ENCODE data around the gene RALGDS.

RALGDS gene

GRCh38 chr9:133119103-133119845 is 1.8 kb downstream of the RALGDS start:
- DNase-seq (ENCODE audit: low read depth, low spot score) = no peak

GRCh38 chr9:133118568-133118967 is 2.5 kb downstream of the RALGDS start:
- DNase-seq (ENCODE audit: low read depth, low spot score) = no peak

GRCh38 chr9:133118179-133118520 is 2.9 kb downstream of the RALGDS start:
- no peak for DNase-seq (ENCODE audit: low read depth, low spot score)

GRCh38 chr9:133117271-133118178 is 3.5 kb downstream of the RALGDS start:
- DNase-seq (ENCODE audit: low read depth, low spot score) = no peak

- DNase-seq (ENCODE audit: low read depth, low spot score) = no peak
Measured at GRCh38 chr9:133116346-133117231, 4.5 kb downstream of the RALGDS start.

GRCh38 chr9:133115604-133116345 is 5.3 kb downstream of the RALGDS start:
- no peak for DNase-seq (ENCODE audit: low read depth, low spot score)

- no peak for DNase-seq (ENCODE audit: low read depth, low spot score)
Measured at GRCh38 chr9:133114886-133115603, 6.0 kb downstream of the RALGDS start.

- DNase-seq (ENCODE audit: low read depth, low spot score) = no peak
Measured at GRCh38 chr9:133113949-133114885, 6.8 kb downstream of the RALGDS start.

- no peak for DNase-seq (ENCODE audit: low read depth, low spot score)
Measured at GRCh38 chr9:133113163-133113948, 7.7 kb downstream of the RALGDS start.

- no peak for DNase-seq (ENCODE audit: low read depth, low spot score)
Measured at GRCh38 chr9:133112663-133113026, 8.4 kb downstream of the RALGDS start.

- no peak for DNase-seq (ENCODE audit: low read depth, low spot score)
Measured at GRCh38 chr9:133111808-133112662, 9.0 kb downstream of the RALGDS start.

- no peak for DNase-seq (ENCODE audit: low read depth, low spot score)
Measured at GRCh38 chr9:133109931-133110650, 10.9 kb downstream of the RALGDS start.

- DNase-seq (ENCODE audit: low read depth, low spot score) = no peak
Measured at GRCh38 chr9:133108794-133109641, 12.0 kb downstream of the RALGDS start.

- no peak for DNase-seq (ENCODE audit: low read depth, low spot score)
Measured at GRCh38 chr9:133107961-133108793, 12.9 kb downstream of the RALGDS start.

GRCh38 chr9:133107245-133107722 is 13.8 kb downstream of the RALGDS start:
- no peak for DNase-seq (ENCODE audit: low read depth, low spot score)
